Osteoblast (primary cell): Measurements from ENCODE around the gene TRAPPC11. TPM values are rescaled to one million over a fixed set of nuclear protein-coding genes. Genes with fewer than 3 reads are reported as not detected.
A peak's percentile ranks its signal among the peaks of the same experiment; 100 is the strongest.

Experiments used
- DNase-seq: peaks from one replicate; pipeline ENCODE4 v3.0.0; 2011; ENCODE audit warnings: low spot score, mixed read lengths; ENCODE audit not compliant: insufficient read length; ENCODE audit errors: missing footprints
- H2AFZ ChIP-seq: 2 replicates; pipeline ENCODE4 v1.6.0; 2011; ENCODE audit warnings: mild to moderate bottlenecking, low read length
- H3K27ac ChIP-seq: 2 replicates; pipeline ENCODE4 v1.5.1; 2011; ENCODE audit warnings: mild to moderate bottlenecking, low read depth, low read length, moderate library complexity
- H3K27me3 ChIP-seq: 2 replicates; pipeline ENCODE4 v1.6.0; 2012; ENCODE audit warnings: mild to moderate bottlenecking, control low read depth, inconsistent platforms, low read length, moderate library complexity; ENCODE audit not compliant: insufficient read depth
- H3K36me3 ChIP-seq: 2 replicates; pipeline ENCODE4 v1.5.1; 2011; ENCODE audit warnings: mild to moderate bottlenecking, low read length, control low read depth, moderate library complexity; ENCODE audit not compliant: insufficient read depth
- H3K4me1 ChIP-seq: 2 replicates; pipeline ENCODE4 v1.5.1; 2011; ENCODE audit warnings: mild to moderate bottlenecking, low read length, control low read depth, moderate library complexity; ENCODE audit not compliant: insufficient read depth
- H3K4me2 ChIP-seq: 2 replicates; pipeline ENCODE4 v1.6.0; 2011; ENCODE audit warnings: mild to moderate bottlenecking, low read length; ENCODE audit not compliant: insufficient read depth
- H3K4me3 ChIP-seq: fragments of 200-600 bp; sonication (generic); 3 replicates; pipeline ENCODE4 v1.5.1; 2012; ENCODE audit warnings: mild to moderate bottlenecking, low read length, inconsistent platforms; ENCODE audit not compliant: insufficient read depth
- H3K79me2 ChIP-seq: 2 replicates; pipeline ENCODE4 v1.6.0; 2012; ENCODE audit warnings: mild to moderate bottlenecking, low read length, control low read depth, inconsistent platforms; ENCODE audit not compliant: insufficient read depth
- H3K9me3 ChIP-seq: 2 replicates; pipeline ENCODE4 v1.5.1; 2011; ENCODE audit warnings: low read depth, low read length, control low read depth
- H4K20me1 ChIP-seq: 2 replicates; pipeline ENCODE4 v1.6.0; 2012; ENCODE audit warnings: mild to moderate bottlenecking, low read length, control low read depth; ENCODE audit not compliant: insufficient read depth
- total RNA-seq: library from RNA; depleted of rRNA; stranded (reverse); fragments of >200 nt; gene quantifications from 2 replicates; pipeline ENCODE4 v1.2.3, GENCODE V29; 2012
- TF ChIP-seq, protein P1 (sequence below): IDR thresholded peaks from 2 replicates; pipeline ENCODE4 v1.5.1; 2011; ENCODE audit warnings: mild to moderate bottlenecking, low read depth, low read length, moderate library complexity; ENCODE audit errors: extremely low read depth

The TRAPPC11 gene
- total RNA-seq = 51.0 and 58.3 TPM in 2 replicates

- Histone ChIP-seq H3K27me3 (no peaks in the 10 kb centered on the region), H3K79me2 (peaks cover 77% of the 10 kb centered on the region), H3K4me2 (peak within 1 kb of the TSS; percentile 100), H3K27ac (peak within 1 kb of the TSS; percentile 85), H3K9me3 (no peaks in the 10 kb centered on the region), H3K36me3 (peaks cover 12% of the 10 kb centered on the region), H4K20me1 (peaks cover 18% of the 10 kb centered on the region), H3K4me3 (peak within 1 kb of the TSS; percentile 87), H3K4me1 (peaks cover 14% of the 10 kb centered on the region), H2AFZ (peak within 1 kb of the TSS; percentile 90)
- peak; percentile 99 for DNase-seq
- TF ChIP-seq, protein P1, sequence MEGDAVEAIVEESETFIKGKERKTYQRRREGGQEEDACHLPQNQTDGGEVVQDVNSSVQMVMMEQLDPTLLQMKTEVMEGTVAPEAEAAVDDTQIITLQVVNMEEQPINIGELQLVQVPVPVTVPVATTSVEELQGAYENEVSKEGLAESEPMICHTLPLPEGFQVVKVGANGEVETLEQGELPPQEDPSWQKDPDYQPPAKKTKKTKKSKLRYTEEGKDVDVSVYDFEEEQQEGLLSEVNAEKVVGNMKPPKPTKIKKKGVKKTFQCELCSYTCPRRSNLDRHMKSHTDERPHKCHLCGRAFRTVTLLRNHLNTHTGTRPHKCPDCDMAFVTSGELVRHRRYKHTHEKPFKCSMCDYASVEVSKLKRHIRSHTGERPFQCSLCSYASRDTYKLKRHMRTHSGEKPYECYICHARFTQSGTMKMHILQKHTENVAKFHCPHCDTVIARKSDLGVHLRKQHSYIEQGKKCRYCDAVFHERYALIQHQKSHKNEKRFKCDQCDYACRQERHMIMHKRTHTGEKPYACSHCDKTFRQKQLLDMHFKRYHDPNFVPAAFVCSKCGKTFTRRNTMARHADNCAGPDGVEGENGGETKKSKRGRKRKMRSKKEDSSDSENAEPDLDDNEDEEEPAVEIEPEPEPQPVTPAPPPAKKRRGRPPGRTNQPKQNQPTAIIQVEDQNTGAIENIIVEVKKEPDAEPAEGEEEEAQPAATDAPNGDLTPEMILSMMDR = no peak
Observed at GRCh38 chr4:183659029-183659871, at the start of gene TRAPPC11, which contains the start of gene RWDD4. TSS of gene TRAPPC11 (plus strand) at chr4:183659293. CDS start at chr4:183663868, 4,575 bp downstream. TSS of gene RWDD4 (minus strand) at chr4:183659185. CDS start at chr4:183658952, 233 bp downstream.

DNA sequence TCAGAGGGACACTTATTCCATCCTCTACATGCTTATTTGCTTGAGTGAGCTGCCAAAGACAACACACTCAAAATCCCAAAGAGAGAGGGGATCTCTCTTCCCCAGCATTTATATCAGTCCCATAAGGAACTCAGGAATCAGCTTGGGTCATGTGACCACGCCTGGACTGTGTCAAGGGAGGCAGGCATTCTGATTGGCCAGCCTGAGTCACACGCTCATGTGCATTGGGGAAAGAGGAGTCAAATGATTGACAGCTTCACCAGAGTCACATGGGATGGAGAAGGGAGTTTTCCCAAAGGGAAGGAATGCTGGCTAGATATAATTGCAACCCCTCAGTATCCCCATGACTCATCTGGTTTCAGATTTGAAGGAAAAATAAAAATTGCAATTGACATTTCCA is 49.1 kb upstream of the TRAPPC11 start:
- no peaks in the 10 kb centered on the region for H3K9me3 ChIP-seq

DNA sequence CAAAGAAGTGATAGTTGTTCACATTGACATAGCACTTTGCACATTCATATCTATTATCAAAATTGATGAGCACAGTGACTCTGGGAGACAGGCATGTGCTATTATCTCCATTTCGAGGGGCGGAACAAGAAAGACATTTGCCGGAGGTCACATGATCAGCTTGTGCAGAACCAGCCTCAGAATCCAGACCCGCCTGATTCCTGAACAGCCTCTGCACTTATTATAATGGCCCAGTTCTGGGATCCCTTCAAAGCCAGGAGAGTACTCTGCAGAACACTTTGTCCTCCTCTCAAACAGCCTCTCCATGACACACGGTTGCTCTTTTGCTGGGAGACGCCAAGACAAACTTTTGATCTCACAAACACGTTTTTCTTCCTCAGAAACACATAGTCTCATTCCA is 48.5 kb upstream of the TRAPPC11 start:
- Histone ChIP-seq H3K4me2 (peak overlapping the region; percentile 66), H3K4me1 (peaks cover 13% of the 10 kb centered on the region), H4K20me1 (no peaks in the 10 kb centered on the region), H3K79me2 (no peaks in the 10 kb centered on the region), H3K27ac (no peak overlapping the region), H3K36me3 (no peaks in the 10 kb centered on the region), H3K27me3 (no peaks in the 10 kb centered on the region), H3K9me3 (no peaks in the 10 kb centered on the region), H3K4me3 (no peak overlapping the region), H2AFZ (no peak overlapping the region)
- TF ChIP-seq, protein P1 = no peak
- peak; percentile 78 for DNase-seq

More for the DNA sequence above, 49.1 kb upstream of the TRAPPC11 start:
- Histone ChIP-seq H3K4me1 (peaks cover 13% of the 10 kb centered on the region), H4K20me1 (no peaks in the 10 kb centered on the region), H3K27ac (peak overlapping the region; percentile 48), H3K79me2 (no peaks in the 10 kb centered on the region), H3K4me3 (peak overlapping the region; percentile 14), H2AFZ (peak overlapping the region; percentile 88), H3K27me3 (no peaks in the 10 kb centered on the region), H3K4me2 (peak overlapping the region; percentile 66), H3K36me3 (no peaks in the 10 kb centered on the region)
- DNase-seq = peak; percentile 93
- TF ChIP-seq, protein P1 = no peak

GRCh38 chr4:183611210-183611830 is 47.8 kb upstream of the TRAPPC11 start:
- Histone ChIP-seq H4K20me1 (no peaks in the 10 kb centered on the region), H2AFZ (peak overlapping the region; percentile 7), H3K36me3 (no peaks in the 10 kb centered on the region), H3K79me2 (no peaks in the 10 kb centered on the region), H3K4me2 (no peak overlapping the region), H3K9me3 (no peaks in the 10 kb centered on the region), H3K4me3 (no peak overlapping the region), H3K27me3 (no peaks in the 10 kb centered on the region), H3K4me1 (peaks cover 13% of the 10 kb centered on the region), H3K27ac (no peak overlapping the region)
- TF ChIP-seq, protein P1 = no peak
- no peak for DNase-seq
